HG02852 (cell line): ENCODE results near the gene DPF3.

Source experiments
- ATAC-seq: cut with Tn5 transposase; IDR thresholded peaks from one replicate; pipeline ENCODE4 v1.9.1; 2021; ENCODE audit warnings: mild to moderate bottlenecking, moderate library complexity; ENCODE audit not compliant: unreplicated experiment

The DPF3 gene

GRCh38 chr14:72893636-72894322, at the start of gene DPF3:
TSS of gene DPF3 (minus strand) at chr14:72894101. CDS start at chr14:72894088, 13 bp downstream.
- peak; percentile 97 for ATAC-seq

GRCh38 chr14:72942934-72943333, 49.0 kb upstream of the DPF3 start:
- ATAC-seq: no peak

GRCh38 chr14:72941286-72941985, 47.5 kb upstream of the DPF3 start:
- no peak for ATAC-seq

- no peak for ATAC-seq
Measured at GRCh38 chr14:72939630-72940029, 45.7 kb upstream of the DPF3 start.

- no peak for ATAC-seq
Measured at GRCh38 chr14:72932893-72933292, 39.0 kb upstream of the DPF3 start.

GRCh38 chr14:72929316-72930080, 35.6 kb upstream of the DPF3 start:
- no peak for ATAC-seq

GRCh38 chr14:72928872-72929271, 35.0 kb upstream of the DPF3 start:
- ATAC-seq: no peak

GRCh38 chr14:72926292-72927028, 32.6 kb upstream of the DPF3 start, which contains the start of gene DCAF4:
TSS of gene DCAF4 (plus strand) at chr14:72926464. CDS start at chr14:72937979, 11,515 bp downstream.
- ATAC-seq: peak; percentile 96

- ATAC-seq: peak; percentile 13
Measured at GRCh38 chr14:72925815-72926291, 32.0 kb upstream of the DPF3 start.

GRCh38 chr14:72925171-72925759, 31.4 kb upstream of the DPF3 start:
- ATAC-seq: no peak

GRCh38 chr14:72924337-72924736, 30.4 kb upstream of the DPF3 start:
- no peak for ATAC-seq

- no peak for ATAC-seq
Measured at GRCh38 chr14:72921396-72921795, 27.5 kb upstream of the DPF3 start.

GRCh38 chr14:72920008-72920407, 26.1 kb upstream of the DPF3 start:
- ATAC-seq: no peak

GRCh38 chr14:72917094-72917802, 23.3 kb upstream of the DPF3 start:
- ATAC-seq: no peak

GRCh38 chr14:72916174-72916573, 22.3 kb upstream of the DPF3 start:
- no peak for ATAC-seq

GRCh38 chr14:72913809-72914208, 19.9 kb upstream of the DPF3 start:
- no peak for ATAC-seq

GRCh38 chr14:72909163-72909562, 15.3 kb upstream of the DPF3 start:
- ATAC-seq: no peak

- ATAC-seq: no peak
Measured at GRCh38 chr14:72907886-72908285, 14.0 kb upstream of the DPF3 start.

GRCh38 chr14:72906879-72907278, 13.0 kb upstream of the DPF3 start:
- ATAC-seq: no peak

GRCh38 chr14:72906316-72906715, 12.4 kb upstream of the DPF3 start:
- no peak for ATAC-seq
